ENCODE measurements around the gene AASS.

Gene AASS

GRCh38 chr7:122063146-122063545 is 80.9 kb downstream of the AASS start:
- Histone ChIP-seq H3K36me3 (ENCODE audit: insufficient read depth, low read length) (peaks cover 60% of the 10 kb centered on the region), H3K4me3 (ENCODE audit: low read length) (no peak overlapping the region), H3K4me1 (ENCODE audit: insufficient read depth, low read length) (peaks cover 9% of the 10 kb centered on the region), H3K9me3 (ENCODE audit: low read length) (no peaks in the 10 kb centered on the region), H2AFZ (ENCODE audit: low read depth, low read length) (no peak overlapping the region), H3K27me3 (ENCODE audit: insufficient read depth, low read length) (no peaks in the 10 kb centered on the region)

GRCh38 chr7:122059542-122059941 is 84.5 kb downstream of the AASS start:
- H2AFZ ChIP-seq (ENCODE audit: low read depth, low read length), result no peak overlapping the region
- H3K4me3 ChIP-seq (ENCODE audit: low read length), result no peak overlapping the region
- no peaks in the 10 kb centered on the region for H3K27me3 ChIP-seq (ENCODE audit: insufficient read depth, low read length)
- peaks cover 9% of the 10 kb centered on the region for H3K4me1 ChIP-seq (ENCODE audit: insufficient read depth, low read length)
- H3K36me3 ChIP-seq (ENCODE audit: insufficient read depth, low read length), result peaks cover 85% of the 10 kb centered on the region
- no peaks in the 10 kb centered on the region for H3K9me3 ChIP-seq (ENCODE audit: low read length)

GRCh38 chr7:122056977-122057376 is 87.1 kb downstream of the AASS start:
- Histone ChIP-seq H3K4me1 (ENCODE audit: insufficient read depth, low read length) (peaks cover 9% of the 10 kb centered on the region), H2AFZ (ENCODE audit: low read depth, low read length) (no peak overlapping the region), H3K27me3 (ENCODE audit: insufficient read depth, low read length) (no peaks in the 10 kb centered on the region), H3K36me3 (ENCODE audit: insufficient read depth, low read length) (peaks cover 88% of the 10 kb centered on the region), H3K4me3 (ENCODE audit: low read length) (no peak overlapping the region), H3K9me3 (ENCODE audit: low read length) (no peaks in the 10 kb centered on the region)

- H2AFZ ChIP-seq (ENCODE audit: low read depth, low read length), result no peak overlapping the region
- no peaks in the 10 kb centered on the region for H3K27me3 ChIP-seq (ENCODE audit: insufficient read depth, low read length)
- H3K4me3 ChIP-seq (ENCODE audit: low read length), result no peak overlapping the region
- H3K36me3 ChIP-seq (ENCODE audit: insufficient read depth, low read length), result peaks cover 91% of the 10 kb centered on the region
- H3K4me1 ChIP-seq (ENCODE audit: insufficient read depth, low read length), result peaks cover 9% of the 10 kb centered on the region
- H3K9me3 ChIP-seq (ENCODE audit: low read length), result no peaks in the 10 kb centered on the region
Observed at GRCh38 chr7:122055073-122055472, 89.0 kb downstream of the AASS start.

- no peaks in the 10 kb centered on the region for H3K9me3 ChIP-seq (ENCODE audit: low read length)
- H3K36me3 ChIP-seq (ENCODE audit: insufficient read depth, low read length), result peaks cover 91% of the 10 kb centered on the region
- H2AFZ ChIP-seq (ENCODE audit: low read depth, low read length), result no peak overlapping the region
- H3K4me1 ChIP-seq (ENCODE audit: insufficient read depth, low read length), result peaks cover 6% of the 10 kb centered on the region
- H3K4me3 ChIP-seq (ENCODE audit: low read length), result no peak overlapping the region
- no peaks in the 10 kb centered on the region for H3K27me3 ChIP-seq (ENCODE audit: insufficient read depth, low read length)
Observed at GRCh38 chr7:122054393-122054792, 89.7 kb downstream of the AASS start.

GRCh38 chr7:122046402-122046801 is 97.6 kb downstream of the AASS start:
- H3K27me3 ChIP-seq (ENCODE audit: insufficient read depth, low read length), result no peaks in the 10 kb centered on the region
- H3K4me1 ChIP-seq (ENCODE audit: insufficient read depth, low read length), result no peaks in the 10 kb centered on the region
- H2AFZ ChIP-seq (ENCODE audit: low read depth, low read length), result no peak overlapping the region
- no peak overlapping the region for H3K4me3 ChIP-seq (ENCODE audit: low read length)
- peaks cover 92% of the 10 kb centered on the region for H3K36me3 ChIP-seq (ENCODE audit: insufficient read depth, low read length)
- no peaks in the 10 kb centered on the region for H3K9me3 ChIP-seq (ENCODE audit: low read length)

- Histone ChIP-seq H3K9me3 (ENCODE audit: low read length) (no peaks in the 10 kb centered on the region), H2AFZ (ENCODE audit: low read depth, low read length) (no peak overlapping the region), H3K4me1 (ENCODE audit: insufficient read depth, low read length) (no peaks in the 10 kb centered on the region), H3K4me3 (ENCODE audit: low read length) (no peak overlapping the region), H3K27me3 (ENCODE audit: insufficient read depth, low read length) (no peaks in the 10 kb centered on the region), H3K36me3 (ENCODE audit: insufficient read depth, low read length) (peaks cover 98% of the 10 kb centered on the region)
Observed at GRCh38 chr7:122040147-122040546, 103.9 kb downstream of the AASS start.

GRCh38 chr7:122038904-122039303 is 105.1 kb downstream of the AASS start:
- H3K27me3 ChIP-seq (ENCODE audit: insufficient read depth, low read length), result no peaks in the 10 kb centered on the region
- no peak overlapping the region for H2AFZ ChIP-seq (ENCODE audit: low read depth, low read length)
- H3K9me3 ChIP-seq (ENCODE audit: low read length), result no peaks in the 10 kb centered on the region
- H3K4me3 ChIP-seq (ENCODE audit: low read length), result no peak overlapping the region
- H3K4me1 ChIP-seq (ENCODE audit: insufficient read depth, low read length), result no peaks in the 10 kb centered on the region
- peaks cover 98% of the 10 kb centered on the region for H3K36me3 ChIP-seq (ENCODE audit: insufficient read depth, low read length)

- H3K36me3 ChIP-seq (ENCODE audit: insufficient read depth, low read length), result peaks cover 96% of the 10 kb centered on the region
- H3K4me3 ChIP-seq (ENCODE audit: low read length), result no peak overlapping the region
- H2AFZ ChIP-seq (ENCODE audit: low read depth, low read length), result no peak overlapping the region
- no peaks in the 10 kb centered on the region for H3K4me1 ChIP-seq (ENCODE audit: insufficient read depth, low read length)
- H3K9me3 ChIP-seq (ENCODE audit: low read length), result no peaks in the 10 kb centered on the region
- no peaks in the 10 kb centered on the region for H3K27me3 ChIP-seq (ENCODE audit: insufficient read depth, low read length)
Observed at GRCh38 chr7:122038134-122038533, 105.9 kb downstream of the AASS start.

- peaks cover 91% of the 10 kb centered on the region for H3K36me3 ChIP-seq (ENCODE audit: insufficient read depth, low read length)
- H2AFZ ChIP-seq (ENCODE audit: low read depth, low read length), result no peak overlapping the region
Observed at GRCh38 chr7:122035876-122036275, 108.2 kb downstream of the AASS start.

GRCh38 chr7:122033641-122034040 is 110.4 kb downstream of the AASS start:
- H3K36me3 ChIP-seq (ENCODE audit: insufficient read depth, low read length), result peaks cover 79% of the 10 kb centered on the region

More at GRCh38 chr7:122035876-122036275, 108.2 kb downstream of the AASS start:
- Histone ChIP-seq H3K4me3 (ENCODE audit: low read length) (no peak overlapping the region), H3K4me1 (ENCODE audit: insufficient read depth, low read length) (no peaks in the 10 kb centered on the region), H3K27me3 (ENCODE audit: insufficient read depth, low read length) (no peaks in the 10 kb centered on the region), H3K9me3 (ENCODE audit: low read length) (no peaks in the 10 kb centered on the region)

GRCh38 chr7:122027058-122027457 is 117.0 kb downstream of the AASS start:
- Histone ChIP-seq H3K36me3 (ENCODE audit: insufficient read depth, low read length) (peaks cover 43% of the 10 kb centered on the region), H2AFZ (ENCODE audit: low read depth, low read length) (no peak overlapping the region), H3K4me3 (ENCODE audit: low read length) (no peak overlapping the region), H3K9me3 (ENCODE audit: low read length) (no peaks in the 10 kb centered on the region), H3K27me3 (ENCODE audit: insufficient read depth, low read length) (no peaks in the 10 kb centered on the region), H3K4me1 (ENCODE audit: insufficient read depth, low read length) (no peaks in the 10 kb centered on the region)

More at GRCh38 chr7:122033641-122034040, 110.4 kb downstream of the AASS start:
- Histone ChIP-seq H3K4me1 (ENCODE audit: insufficient read depth, low read length) (no peaks in the 10 kb centered on the region), H3K4me3 (ENCODE audit: low read length) (no peak overlapping the region), H3K9me3 (ENCODE audit: low read length) (no peaks in the 10 kb centered on the region), H2AFZ (ENCODE audit: low read depth, low read length) (no peak overlapping the region), H3K27me3 (ENCODE audit: insufficient read depth, low read length) (no peaks in the 10 kb centered on the region)

Measured in neuron (in vitro differentiated cells).